Measurements from ENCODE around the gene KRT34.

Gene KRT34

DNA sequence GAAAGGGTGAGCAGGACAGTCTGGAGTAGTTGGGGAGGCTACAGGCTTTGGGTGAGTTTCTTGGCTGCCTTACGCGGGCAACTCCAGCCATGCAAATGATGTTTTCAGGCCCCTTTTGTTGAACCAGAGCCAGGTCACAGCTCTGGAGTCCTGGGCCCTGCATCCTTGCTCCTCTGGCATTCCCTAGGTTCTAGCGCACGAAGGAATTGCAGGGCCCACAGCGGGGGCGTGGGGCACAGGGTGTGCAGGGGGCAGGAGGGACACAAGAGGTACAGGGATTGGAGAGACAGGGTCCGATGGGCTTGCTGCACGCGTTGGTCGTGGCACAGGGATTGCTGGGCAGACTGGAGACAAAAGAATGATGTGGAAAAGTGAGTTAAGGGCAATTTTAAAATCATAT, 11.7 kb upstream of the KRT34 start (continued):
- no peak for TF ChIP-seq ZNF8 (CRISPR knock-in tag; IDR thresholded peaks at IDR 0.05)
- TF ChIP-seq ESRRG (CRISPR knock-in tag; IDR thresholded peaks at IDR 0.05): no peak
- no peak for TF ChIP-seq ZNF565 (CRISPR knock-in tag; conservative IDR thresholded peaks at IDR 0.05; ENCODE audit: low read depth)
- TF ChIP-seq TCF4 (CRISPR knock-in tag; IDR thresholded peaks at IDR 0.05; ENCODE audit: borderline replicate concordance): no peak
- TF ChIP-seq CSRNP3 (CRISPR knock-in tag; IDR thresholded peaks at IDR 0.05): no peak
- no peak for TF ChIP-seq CREB5 (CRISPR knock-in tag; IDR thresholded peaks at IDR 0.05; ENCODE audit: low read depth)
- TF ChIP-seq OSR1 (CRISPR knock-in tag; IDR thresholded peaks at IDR 0.05): no peak
- no peak for TF ChIP-seq ZFP3 (CRISPR knock-in tag; IDR thresholded peaks at IDR 0.05)

DNA sequence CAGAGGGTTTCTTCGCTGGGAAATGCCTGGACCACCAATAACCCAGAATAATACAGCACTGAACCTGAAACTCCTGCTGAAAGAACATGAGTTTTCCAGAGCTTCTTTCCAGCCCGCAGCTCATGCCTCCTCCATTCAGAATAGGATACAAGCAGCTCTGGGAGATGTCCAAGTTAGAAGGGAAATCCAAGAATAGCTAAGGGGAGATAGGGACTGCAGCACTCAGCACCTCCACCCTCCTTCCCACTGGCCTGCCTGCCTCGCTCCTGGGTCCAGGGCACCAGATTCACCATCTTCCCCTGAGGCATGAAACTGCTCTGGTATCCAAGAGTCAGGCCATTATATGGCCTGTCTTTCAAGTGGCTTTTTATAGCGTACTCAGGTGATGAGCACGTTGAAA, 11.2 kb upstream of the KRT34 start:
- no peak for ATAC-seq
- no peak for TF ChIP-seq ESRRG (CRISPR knock-in tag; IDR thresholded peaks at IDR 0.05)
- TF ChIP-seq GLIS3 (CRISPR knock-in tag; IDR thresholded peaks at IDR 0.05): no peak

DNA sequence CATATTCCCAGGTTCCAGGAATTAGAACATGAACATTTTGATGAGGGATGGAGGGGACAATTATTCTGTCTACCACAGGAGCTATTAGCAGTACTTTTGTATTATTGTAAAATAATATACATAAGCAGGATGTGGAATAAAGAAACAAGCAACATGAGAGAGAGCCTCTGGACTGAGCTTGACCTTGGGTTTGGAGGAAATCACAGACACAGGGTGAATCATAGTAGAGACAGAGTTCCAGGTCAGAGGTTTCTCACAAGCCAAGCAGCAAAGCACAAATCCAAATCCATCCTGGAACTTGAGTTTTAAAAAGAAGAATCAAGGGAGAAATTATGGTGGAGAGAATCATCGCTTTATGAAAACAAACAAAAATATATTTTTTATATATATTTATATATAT, 10.2 kb upstream of the KRT34 start:
- ATAC-seq: no peak
- TF ChIP-seq ZFP30 (CRISPR knock-in tag; IDR thresholded peaks at IDR 0.05) (no peak), CSRNP3 (CRISPR knock-in tag; IDR thresholded peaks at IDR 0.05) (no peak), BACH2 (CRISPR knock-in tag; IDR thresholded peaks at IDR 0.05; ENCODE audit: borderline replicate concordance) (no peak), ISL1 (CRISPR knock-in tag; IDR thresholded peaks at IDR 0.05) (no peak), TCF4 (CRISPR knock-in tag; IDR thresholded peaks at IDR 0.05; ENCODE audit: borderline replicate concordance) (no peak), ZNF8 (CRISPR knock-in tag; IDR thresholded peaks at IDR 0.05) (no peak), POU6F1 (CRISPR knock-in tag; IDR thresholded peaks at IDR 0.05; ENCODE audit: borderline replicate concordance, low read depth) (no peak), TOX (CRISPR knock-in tag; IDR thresholded peaks at IDR 0.05; ENCODE audit: borderline replicate concordance) (no peak), GLIS3 (CRISPR knock-in tag; IDR thresholded peaks at IDR 0.05) (no peak), SNAI2 (CRISPR knock-in tag; IDR thresholded peaks at IDR 0.05) (no peak), ARNTL (CRISPR knock-in tag; IDR thresholded peaks at IDR 0.05; ENCODE audit: borderline replicate concordance, low read depth) (no peak), ZC3H10 (CRISPR knock-in tag; IDR thresholded peaks at IDR 0.05) (no peak), OSR1 (CRISPR knock-in tag; IDR thresholded peaks at IDR 0.05) (no peak), CREB5 (CRISPR knock-in tag; IDR thresholded peaks at IDR 0.05; ENCODE audit: low read depth) (no peak), RARB (CRISPR knock-in tag; IDR thresholded peaks at IDR 0.05) (no peak), PATZ1 (CRISPR knock-in tag; IDR thresholded peaks at IDR 0.05; ENCODE audit: borderline replicate concordance) (no peak)
- TF ChIP-seq, protein P1, sequence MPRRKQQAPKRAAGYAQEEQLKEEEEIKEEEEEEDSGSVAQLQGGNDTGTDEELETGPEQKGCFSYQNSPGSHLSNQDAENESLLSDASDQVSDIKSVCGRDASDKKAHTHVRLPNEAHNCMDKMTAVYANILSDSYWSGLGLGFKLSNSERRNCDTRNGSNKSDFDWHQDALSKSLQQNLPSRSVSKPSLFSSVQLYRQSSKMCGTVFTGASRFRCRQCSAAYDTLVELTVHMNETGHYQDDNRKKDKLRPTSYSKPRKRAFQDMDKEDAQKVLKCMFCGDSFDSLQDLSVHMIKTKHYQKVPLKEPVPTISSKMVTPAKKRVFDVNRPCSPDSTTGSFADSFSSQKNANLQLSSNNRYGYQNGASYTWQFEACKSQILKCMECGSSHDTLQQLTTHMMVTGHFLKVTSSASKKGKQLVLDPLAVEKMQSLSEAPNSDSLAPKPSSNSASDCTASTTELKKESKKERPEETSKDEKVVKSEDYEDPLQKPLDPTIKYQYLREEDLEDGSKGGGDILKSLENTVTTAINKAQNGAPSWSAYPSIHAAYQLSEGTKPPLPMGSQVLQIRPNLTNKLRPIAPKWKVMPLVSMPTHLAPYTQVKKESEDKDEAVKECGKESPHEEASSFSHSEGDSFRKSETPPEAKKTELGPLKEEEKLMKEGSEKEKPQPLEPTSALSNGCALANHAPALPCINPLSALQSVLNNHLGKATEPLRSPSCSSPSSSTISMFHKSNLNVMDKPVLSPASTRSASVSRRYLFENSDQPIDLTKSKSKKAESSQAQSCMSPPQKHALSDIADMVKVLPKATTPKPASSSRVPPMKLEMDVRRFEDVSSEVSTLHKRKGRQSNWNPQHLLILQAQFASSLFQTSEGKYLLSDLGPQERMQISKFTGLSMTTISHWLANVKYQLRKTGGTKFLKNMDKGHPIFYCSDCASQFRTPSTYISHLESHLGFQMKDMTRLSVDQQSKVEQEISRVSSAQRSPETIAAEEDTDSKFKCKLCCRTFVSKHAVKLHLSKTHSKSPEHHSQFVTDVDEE (CRISPR knock-in tag; IDR thresholded peaks at IDR 0.05): no peak

Data from SK-N-SH treated with all-trans-retinoic acid at 6 μM for 48 hours (cell line).